Hematopoietic multipotent progenitor cell treated with erythropoietin and hydrocortisone succinate and interleukin-3 and kit ligand, for 4 days (in vitro differentiated cells): Measurements from ENCODE around the gene TMEM120B.

Experiments used
- DNase-seq: peaks from one replicate; pipeline ENCODE4 v3.0.0-alpha.2; 2015

Gene TMEM120B

DNA sequence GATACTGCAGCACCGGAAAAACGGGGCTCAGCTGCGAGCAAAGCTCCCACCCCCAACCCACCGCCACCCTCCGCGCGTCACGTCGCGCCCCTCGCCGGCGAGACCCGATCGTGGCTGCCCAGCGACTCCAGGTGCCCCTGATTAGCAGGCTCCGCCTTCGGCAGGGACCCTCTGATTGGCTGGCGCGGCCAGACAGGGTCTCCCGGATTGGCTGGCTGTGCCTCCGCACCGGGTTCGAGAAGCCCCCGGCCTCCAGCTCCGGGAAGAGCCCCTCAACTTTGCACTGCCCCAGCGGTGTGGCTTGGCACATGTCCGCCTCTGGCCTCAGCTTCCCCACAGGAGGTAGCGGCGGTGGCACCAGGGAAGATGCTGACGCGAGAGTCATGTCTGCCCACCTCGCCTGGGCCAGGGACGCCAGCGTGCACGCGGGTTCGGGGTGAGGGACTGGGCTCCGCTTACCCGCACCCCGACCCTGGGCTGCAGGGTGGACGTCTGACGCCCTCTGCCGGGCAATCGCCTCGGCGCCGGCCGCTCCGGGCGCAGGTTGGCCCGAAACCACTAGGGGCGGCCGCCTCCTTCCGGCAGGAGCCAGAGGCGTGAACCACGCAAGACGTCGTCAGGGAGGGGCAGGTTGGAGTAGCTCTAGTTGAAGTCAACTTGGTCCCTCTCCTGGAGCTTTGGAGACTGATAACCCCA is 81.4 kb downstream of the TMEM120B start:
- peak; percentile 97 for DNase-seq

DNA sequence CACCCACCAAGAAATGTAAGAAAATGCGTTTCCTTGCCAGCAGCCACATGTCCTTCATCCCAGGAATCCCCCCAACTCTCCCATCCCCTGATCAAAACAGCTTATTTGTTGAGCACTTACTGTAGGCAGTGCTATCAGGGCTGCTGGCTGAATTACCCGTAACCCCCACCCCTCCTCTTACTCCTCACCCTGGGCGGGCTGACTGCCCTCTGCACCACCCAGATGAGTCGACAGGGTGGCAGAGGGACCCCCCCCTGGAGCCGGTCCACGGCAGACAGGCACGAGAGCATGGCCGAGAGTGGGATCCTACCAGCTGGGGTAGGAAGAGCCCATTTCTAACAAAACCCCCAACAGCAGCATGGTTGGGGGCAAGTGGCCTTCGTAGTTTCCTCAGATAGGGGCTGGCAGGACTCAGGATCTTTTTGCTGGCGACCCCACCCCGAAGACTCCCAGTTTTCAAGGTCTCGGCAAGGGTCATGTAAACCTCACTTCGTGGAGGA is 82.0 kb downstream of the TMEM120B start:
- no peak for DNase-seq

DNA sequence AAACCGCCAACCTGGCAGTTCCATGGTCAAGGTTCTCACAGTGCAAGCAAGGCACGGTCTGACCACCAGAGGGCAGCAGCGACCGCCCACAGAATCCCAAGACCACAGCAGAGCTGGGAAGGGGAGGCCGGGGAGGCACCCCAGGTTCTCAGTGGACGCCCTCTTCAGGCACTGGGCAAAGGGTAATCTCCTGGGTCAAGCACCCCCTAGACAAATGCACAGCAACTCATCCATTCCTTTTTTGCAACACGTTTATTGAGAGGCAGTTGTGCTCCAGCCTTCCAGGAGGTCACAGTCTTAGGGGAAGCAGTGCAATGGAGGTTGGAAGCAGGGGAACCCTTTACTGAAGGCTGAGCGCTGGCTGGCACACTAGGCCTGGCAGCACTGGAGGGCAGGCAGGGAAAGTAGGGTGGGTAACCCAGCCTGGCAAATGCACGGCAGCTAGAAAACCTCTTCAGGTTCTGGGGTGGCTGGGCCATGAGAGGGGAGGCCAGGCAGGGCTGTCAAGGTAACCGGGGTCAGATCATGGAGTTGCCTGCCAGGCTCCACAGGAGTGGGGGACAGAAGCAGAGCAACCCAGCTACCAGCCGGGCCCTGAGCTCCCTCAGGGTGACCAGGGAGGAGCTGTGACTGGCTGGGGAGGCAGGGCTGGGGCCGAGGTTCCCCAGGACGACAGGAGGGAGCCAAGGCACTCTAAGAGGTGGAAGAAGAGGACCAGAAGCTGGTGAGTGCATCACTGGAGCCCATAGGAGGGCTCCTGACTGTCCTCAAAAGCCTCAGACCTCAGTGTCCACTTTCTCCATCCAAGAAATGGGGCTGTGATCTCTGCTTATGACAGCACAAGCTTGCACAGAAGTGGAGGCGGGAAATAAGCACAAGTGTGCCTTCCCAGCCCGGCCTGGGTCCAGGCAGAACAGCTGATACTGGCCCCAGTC is 82.7 kb downstream of the TMEM120B start:
- DNase-seq: peak; percentile 93

DNA sequence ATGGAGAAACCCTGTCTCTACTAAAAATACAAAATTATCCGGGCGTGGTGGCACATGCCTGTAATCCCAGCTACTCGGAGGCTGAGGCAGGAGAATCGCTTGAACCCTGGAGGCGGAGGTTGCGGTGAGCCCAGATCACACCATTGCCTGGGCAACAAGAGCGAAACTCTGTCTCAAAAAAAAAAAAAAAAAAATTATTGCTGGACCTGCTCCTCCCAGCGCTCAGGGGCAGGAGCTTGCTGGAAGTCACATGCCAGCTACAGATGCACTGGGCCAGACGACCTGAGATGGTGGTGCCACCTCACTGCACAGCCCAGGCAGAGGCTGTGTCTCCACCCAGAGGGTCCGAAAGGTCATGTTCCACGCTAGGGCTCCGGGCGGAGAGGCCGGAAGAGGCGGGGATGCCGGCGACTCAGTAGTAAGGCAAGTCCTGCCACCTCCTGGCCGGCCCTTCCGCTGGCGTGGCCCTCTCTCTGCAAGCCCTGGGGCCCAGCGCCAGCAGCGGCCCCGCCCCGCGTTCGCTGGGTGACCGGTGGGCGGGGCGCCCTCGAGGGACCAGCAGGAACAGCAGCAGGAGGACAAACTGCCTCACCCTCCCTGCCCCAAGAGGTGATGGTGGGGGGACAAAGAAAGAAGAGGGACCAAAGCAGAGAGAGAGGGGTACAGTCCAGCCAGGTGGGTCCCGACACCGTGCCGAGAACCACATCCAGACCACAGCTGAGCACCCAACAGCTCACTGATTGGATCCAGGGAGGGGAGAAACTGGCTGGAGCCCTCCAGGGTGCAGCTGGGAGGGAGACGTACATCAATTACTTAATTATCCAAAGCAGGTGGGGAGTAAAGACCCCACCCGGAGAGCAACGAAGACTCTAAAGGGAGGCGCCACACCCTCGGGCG is 84.6 kb downstream of the TMEM120B start:
- DNase-seq: peak; percentile 53

DNA sequence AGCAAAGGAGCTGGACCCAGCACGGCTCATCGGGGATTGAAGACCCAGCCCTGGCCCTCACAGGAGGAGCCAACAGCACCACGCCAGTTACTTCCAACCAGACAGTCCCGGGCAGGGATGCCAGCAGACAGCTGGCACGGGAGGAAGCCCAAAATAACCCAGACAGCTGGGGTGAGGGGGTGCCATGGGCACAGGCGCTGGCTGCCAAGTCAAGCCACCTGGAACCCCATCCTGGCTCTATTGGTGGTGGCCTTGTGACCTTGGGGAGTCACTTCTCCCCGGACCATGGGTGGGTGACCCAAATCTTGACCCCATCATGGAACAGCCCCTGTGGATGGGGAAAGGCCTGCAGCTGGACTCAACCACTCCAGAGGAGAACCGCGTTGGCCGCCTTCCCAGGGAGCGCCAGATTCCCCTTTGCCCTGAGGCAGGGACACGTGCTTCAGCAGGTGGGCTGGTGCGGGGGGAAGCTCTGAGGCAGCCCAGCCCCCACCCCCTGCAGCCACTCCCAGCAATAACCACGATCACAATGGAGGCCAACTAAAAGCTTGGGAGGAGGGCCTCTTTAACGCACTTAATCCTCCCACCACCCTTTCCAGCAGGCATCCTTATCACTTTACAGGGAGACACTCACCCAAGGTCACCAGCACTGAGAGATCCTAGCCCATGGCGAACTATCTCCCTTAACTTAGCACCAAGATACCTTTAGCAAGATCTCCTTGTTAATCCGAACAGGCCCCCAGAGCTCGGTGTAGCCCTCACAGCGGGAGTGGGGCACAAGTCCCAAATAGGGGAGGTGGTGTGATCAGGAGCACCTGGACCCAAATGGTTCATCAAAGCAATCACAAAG is 85.6 kb downstream of the TMEM120B start:
- DNase-seq: peak; percentile 57

DNA sequence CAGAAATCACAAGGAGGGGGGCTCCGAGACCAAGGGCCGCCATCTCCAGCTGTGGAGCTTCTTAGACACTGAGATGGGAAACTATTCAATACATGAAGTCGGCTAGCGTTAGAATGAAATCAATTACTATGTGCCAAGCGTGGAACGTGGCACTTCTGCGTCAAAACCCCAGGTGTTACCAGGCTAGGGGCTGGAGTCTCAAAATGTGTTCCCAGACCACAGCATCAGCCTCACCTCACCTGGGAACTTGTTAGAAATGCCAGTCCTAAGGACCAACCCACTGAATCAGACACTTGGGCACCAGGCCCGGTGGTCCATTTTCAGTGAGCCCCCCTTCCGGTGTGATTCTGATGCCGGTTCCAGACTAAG is 86.2 kb downstream of the TMEM120B start:
- no peak for DNase-seq

DNA sequence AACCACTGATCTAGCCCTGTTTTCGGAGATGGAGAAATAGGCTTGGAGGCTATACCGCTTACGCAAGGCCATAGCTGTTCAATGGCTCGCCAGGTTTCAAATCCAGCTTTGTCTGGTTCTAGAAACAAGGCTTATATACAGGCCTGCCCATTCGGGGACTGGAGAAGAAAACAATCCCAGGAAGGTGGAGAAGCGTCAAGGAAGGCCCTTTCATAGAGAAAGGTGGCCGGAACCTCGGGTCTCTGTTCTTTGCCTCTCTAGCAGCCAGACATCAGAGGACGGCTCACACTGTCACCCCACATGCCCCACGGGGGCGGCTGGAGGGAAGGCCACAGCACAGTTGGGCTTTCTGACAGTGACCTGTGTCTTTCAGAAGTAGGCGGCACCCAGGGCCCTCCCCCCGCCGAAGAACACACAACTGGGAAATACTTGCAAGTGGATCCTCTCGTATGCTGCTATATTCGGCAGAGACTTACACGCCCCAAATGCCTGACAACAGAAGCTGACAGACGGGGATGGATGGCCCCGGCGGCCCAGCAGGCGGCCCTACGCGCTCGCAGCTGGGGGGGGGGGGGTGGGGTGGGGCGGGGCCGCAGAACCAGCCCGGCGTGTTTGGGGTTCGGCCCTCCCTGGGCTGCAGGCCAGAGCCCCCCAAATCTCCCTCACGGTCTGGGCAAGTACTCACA is 86.7 kb downstream of the TMEM120B start:
- DNase-seq: peak; percentile 89

DNA sequence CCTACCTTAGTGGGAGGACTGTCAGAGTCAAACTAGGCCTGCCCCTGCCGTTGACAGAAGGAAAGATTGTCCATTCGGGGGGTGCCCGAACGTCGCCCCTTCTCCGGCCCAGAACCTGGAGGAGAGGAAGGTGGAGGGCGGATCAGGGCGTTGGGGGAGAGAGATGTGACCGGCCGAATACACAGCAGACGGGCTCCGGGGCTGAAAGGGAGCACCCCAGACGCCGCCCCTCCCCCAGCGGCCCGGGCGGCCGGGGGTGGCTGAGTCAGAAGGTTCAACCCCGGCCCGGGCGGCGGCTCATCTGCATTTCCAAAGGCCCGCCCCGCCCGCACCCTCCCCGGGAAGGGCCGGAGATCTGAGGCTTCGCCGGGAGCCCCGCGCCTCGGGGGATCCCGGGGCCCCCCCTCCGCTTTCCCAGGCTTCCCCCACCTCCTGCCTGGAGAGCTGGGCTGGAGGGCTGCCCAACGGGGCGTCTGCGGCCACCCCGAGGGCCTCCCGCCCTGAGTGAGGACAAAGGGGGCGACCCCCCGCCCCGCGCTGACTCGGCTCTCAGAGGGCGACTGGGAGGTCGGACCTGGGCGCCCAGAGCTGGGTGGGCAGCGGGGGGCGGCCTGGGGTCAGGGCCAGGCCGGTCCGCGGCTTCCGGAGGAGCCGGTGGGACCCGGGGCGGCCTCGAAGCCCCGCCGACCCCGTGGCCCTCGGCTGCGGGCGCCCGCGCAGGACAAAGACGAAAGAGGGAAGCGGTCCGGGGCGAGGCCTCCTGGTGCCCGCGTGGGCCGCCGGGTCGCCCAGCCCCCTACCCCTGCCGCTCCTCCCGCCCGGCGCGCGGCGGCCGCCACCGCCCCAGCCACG is 87.5 kb downstream of the TMEM120B start:
- DNase-seq: peak; percentile 91

DNA sequence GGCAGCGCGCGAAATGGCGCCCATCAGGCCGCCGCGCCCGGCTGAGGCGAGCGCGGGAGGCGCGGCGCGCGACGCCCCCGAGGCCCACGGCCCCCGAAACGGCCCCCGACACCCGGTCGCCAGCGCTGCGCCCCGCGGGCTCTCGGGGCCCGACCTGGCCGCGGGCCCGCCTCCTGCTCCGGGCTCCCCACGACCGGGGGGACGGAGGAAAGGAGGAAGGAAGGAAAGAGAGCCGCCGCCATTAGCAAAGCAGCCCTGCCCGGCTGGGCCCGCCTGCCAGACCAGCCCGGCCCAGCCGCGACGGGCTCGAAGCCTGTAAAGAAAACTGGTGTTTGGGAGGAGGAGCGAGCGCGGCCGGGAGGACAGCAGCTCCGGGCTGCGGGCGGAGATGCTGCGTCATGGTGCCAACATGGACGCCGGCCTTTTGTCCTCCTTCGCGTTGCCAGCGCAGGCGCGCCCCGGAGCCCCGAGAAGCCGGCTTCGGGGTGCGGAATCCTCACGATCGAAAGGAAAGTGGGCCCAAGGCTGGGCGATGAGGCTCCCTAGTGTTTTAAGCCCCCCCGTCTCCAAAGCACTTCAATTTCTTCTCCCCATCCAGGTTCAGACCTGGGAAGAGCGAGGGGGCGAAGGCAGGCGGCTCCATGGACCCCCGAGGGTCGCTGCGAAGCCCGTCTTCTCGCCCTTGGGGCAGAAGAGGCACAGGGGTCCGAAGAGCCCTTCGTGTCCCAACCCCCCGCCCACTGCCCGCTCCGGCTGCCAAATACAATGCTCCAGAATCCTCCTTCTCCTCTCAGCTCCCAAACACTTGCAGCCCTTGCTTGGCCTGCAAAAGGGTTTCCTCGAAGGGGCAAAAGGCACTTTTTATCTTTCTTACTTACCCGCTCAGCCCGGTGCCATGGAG is 88.4 kb downstream of the TMEM120B start:
- peak; percentile 88 for DNase-seq

DNA sequence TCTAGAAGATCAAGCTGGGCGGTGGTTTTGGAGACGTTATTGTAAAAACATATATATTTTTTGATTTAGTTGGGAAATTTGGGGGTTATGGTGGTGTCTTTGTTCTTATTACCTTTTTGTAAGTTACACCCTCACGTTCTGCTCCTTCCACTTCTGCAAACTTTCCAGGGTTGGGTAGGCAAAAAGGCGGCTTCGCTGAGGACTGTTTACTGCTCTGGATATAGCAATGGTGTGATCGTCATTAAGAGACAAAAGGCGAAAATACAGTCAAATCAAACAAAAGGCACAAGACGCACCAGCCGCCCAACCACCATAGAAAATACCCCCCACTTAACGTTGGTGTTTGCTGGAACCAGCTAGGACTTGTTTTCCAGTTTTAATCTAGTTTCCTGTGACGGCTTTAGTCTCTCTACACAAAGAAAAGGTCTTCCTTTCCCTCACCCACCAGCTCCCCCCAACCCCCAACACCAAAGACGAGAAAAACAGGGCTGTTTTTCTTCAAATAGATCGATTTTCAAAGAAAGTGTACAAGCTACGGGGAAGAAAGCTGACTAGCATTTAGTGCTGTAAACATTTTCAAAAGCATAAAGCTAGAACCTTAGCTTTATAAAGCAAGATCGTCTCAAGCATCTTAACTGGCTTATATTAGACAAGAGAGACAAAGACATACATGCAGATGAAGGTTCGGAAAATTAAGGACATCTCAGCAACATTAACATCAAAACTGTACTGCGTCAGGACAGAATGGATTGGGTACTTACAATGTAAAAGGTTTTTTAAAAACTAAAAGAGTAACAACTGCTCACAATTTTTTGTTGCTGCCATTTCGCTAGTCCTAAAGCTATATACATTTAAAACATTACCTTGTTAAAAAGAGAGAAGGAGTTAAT is 89.3 kb downstream of the TMEM120B start:
- peak; percentile 82 for DNase-seq

DNA sequence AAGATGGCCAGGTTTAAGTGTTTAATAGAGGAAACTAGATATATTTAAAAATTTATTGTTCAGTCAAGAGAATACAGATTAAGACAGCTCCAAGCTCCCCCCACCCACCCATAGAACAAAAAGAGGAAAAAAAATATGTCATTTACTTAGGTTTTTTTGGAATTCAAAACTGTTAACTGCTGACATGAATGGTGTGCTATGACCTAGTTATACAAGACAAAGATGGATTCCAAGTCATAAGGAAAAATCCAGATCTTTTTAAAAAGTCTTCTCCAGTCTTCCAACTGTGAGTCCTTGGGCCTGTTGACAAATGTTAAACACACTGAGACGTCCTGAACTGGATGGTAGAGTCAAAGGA is 89.9 kb downstream of the TMEM120B start:
- DNase-seq: no peak

DNA sequence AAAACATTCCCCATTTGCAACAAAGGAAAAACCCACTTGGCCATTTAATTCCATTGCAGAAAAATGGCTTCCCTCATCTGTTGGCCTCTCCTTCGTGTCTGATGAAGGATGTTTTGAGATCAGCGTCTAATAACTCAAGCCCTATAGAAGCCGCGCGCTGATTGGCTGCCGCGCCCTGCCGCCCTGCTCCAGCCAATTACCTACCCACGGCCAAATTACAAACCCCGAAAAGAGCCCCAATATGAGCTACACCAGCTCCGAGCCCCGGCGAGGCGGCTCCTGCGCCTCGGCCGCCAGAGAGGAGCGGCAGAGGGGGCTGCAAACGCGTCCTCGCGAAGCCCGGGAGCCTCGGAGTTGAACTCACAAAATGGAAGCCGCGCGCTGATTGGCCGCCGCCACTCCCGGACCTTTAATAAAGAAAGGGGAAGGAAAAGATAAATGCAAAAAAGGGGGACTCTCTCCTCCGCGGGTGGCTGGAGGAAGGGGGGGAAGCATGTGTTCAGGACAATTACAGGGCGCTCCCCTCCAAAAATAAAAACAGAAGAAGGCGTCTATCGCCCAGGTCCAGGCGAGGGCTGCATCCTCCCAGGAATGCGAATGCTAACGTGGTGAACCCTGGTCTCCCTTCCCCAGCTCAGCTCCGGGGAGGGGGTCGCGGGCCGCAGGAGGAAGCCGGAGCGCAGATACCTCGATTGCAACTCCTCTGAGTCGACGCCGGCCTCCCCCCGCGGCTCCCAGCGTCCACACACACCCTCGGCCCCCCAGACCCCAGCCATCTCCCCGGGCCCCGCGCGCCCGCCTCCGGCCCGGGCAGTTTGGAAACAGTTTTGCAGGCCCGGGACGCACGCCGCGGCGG is 90.5 kb downstream of the TMEM120B start:
- peak; percentile 98 for DNase-seq

DNA sequence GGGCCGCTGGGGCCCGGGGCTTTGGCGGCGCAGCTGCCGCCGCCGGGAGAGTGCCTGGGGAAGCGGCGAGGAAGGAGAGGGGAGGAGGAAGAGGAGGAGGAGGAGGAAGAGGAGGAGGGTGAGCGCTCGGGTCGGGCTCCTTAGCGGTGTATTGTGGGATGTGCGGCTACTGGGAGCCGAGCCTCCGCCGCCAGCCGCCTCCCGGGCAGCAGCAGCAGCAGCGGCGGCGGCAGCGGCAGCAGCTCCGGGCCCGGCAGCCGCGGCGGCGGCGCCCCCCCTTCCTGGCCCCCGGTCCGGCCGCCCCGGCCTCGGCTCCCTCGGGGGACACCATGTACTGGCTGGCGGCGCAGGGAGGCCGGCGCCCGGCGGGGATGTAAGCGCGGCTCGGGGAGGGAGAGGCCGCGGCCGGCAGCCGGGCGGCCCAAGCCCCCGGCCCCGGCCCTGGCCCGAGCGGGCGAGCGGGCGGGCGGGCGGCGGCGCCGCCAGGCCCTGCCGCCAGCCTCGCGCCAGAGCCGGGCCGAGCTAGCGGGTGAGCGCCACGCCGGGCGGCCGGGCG is 91.4 kb downstream of the TMEM120B start, which contains the start of gene SETD1B:
SETD1B (plus strand) TSS at position 149 of the 556 bp plus-strand sequence. CDS start 729 bp downstream, outside the sequence.
- DNase-seq: peak; percentile 89

DNA sequence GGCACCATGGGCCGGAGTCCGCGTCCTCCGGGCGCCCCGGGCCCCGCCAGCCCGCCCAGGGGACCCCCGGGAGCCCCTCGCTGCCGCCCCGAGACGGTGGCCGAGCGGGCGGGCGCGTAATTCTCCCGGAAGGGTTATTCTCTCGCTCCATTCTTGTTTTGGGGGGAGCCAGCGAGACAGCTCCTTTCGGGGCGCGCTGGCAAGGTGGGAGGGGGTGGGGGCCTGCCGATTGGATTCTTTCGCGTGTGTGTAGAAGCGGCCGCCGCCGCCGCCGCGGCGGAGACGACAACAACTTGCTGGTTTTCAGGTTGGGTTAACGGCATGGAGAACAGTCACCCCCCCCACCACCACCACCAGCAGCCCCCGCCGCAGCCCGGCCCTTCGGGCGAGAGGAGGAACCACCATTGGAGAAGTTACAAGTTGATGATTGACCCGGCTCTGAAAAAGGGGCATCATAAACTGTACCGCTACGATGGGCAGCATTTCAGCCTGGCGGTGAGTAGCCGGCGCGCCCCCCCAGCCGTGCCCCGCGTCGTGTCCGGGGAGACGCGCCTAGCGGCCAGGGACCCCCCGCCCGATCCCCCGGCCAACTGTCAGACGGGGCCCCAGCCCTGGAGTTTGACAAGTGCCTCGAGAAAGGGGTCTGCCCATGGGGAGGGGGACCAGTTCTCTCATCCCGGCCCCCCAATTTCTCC is 92.0 kb downstream of the TMEM120B start:
- peak; percentile 78 for DNase-seq

DNA sequence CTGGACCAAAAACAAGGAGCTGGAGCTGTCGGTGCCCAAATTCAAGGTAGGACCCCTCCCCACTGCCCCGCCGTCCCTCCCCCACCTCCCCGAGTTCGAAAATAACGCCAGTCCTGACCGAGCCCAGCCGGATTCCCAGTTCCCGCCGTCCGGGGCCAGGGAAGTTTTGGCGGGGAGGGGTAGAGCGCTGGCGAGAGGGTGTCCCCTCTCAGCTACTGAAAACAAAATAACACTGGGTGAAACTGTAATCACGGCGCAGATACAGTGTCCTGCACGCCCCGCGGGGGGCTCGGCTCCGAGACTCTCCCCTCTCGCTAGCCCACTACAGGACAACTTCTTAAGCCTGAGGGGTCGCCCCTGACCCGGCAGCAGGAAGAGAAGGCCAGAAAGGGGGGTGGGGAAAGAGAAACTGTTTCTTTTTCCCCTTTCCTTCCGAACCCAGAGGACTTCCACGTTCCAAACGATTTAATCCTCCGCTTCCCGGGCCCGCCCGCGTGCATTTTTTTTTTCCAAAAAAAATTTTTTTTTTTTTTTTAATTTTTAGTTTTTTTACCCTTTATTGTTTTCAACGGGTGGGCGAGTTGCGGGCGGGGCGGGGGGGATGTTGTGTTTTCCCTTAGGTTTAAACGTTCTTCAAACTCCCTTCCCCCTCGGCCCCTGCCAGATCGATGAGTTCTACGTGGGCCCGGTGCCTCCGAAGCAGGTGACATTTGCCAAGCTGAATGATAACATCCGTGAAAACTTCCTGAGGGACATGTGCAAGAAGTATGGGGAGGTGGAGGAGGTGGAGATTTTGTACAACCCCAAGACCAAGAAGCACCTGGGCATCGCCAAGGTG is 92.8 kb downstream of the TMEM120B start:
- no peak for DNase-seq
